ENCODE data around the gene AP5M1. TPM values are rescaled to one million over a fixed set of nuclear protein-coding genes. Genes with fewer than 3 reads are reported as not detected.
"Not testable (repeated sequence)": the region's sequence is repeated elsewhere in the genome, so short reads cannot be mapped to it uniquely, and the experiment has no call there.

The AP5M1 gene
- polyA plus RNA-seq, 1 donor, result 51.2 TPM

- 90% methylated on average over 1 of the region's 2 CpGs for WGBS (ENCODE audit: insufficient coverage, low lambda C conversion rate)
- Histone ChIP-seq H3K27me3 (ENCODE audit: control insufficient read depth, insufficient read depth, low read length) (no peaks in the 10 kb centered on the region), H3K4me1 (ENCODE audit: control insufficient read depth, insufficient read depth, low read length) (no peaks in the 10 kb centered on the region), H3K4me3 (ENCODE audit: low read length) (no peak overlapping the region), H3K27ac (ENCODE audit: low read length) (no peak overlapping the region), H3K36me3 (ENCODE audit: control insufficient read depth, insufficient read depth, low read length) (peaks cover 21% of the 10 kb centered on the region), H3K9me3 (ENCODE audit: control insufficient read depth, low read depth, low read length) (no peaks in the 10 kb centered on the region)
- no peak for DNase-seq
Observed at GRCh38 chr14:57246933-57247657, 21.7 kb upstream of the AP5M1 start.

DNA sequence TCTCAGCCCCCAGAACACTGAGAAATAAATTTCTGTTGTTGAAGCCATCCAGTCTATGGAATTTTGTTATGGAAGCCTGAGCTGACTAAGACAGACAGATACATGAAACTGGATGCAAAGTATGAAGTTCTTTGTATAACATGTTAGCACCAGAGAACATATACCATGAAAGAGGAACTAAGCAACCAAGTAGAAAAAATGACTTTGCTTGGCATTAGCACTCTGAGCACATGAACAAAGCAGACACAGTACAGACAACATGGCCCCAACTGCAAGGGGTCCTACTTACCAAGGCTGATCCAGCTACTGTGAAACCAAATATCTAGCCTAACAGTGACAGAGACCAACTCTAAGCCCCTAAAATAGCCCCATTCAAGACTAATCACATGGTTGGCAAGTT is 13.9 kb upstream of the AP5M1 start:
- no peak for DNase-seq
- Histone ChIP-seq H3K4me3 (ENCODE audit: low read length) (no peak overlapping the region), H3K27ac (ENCODE audit: low read length) (no peak overlapping the region), H3K4me1 (ENCODE audit: control insufficient read depth, insufficient read depth, low read length) (no peaks in the 10 kb centered on the region), H3K36me3 (ENCODE audit: control insufficient read depth, insufficient read depth, low read length) (peaks cover 7% of the 10 kb centered on the region), H3K27me3 (ENCODE audit: control insufficient read depth, insufficient read depth, low read length) (no peaks in the 10 kb centered on the region), H3K9me3 (ENCODE audit: control insufficient read depth, low read depth, low read length) (no peaks in the 10 kb centered on the region)

DNA sequence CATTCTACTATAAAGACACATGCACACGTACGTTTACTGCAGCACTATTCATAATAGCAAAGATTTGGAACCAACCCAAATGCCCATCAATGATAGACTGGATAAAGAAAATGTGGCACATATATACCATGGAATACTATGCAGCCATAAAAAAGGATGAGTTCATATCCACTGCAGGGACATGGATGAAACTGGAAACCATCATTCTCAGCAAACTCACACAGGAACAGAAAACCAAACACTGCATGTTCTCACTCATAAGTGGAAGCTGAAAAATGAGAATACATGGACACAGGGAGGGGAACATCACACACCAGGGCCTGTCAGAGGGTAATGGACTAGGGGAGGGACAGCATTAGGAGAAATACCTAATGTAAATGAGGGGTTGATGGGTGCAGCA is 10.6 kb upstream of the AP5M1 start:
- not testable (repeated sequence) for DNase-seq; H3K27me3 ChIP-seq (ENCODE audit: control insufficient read depth, insufficient read depth, low read length); H3K4me3 ChIP-seq (ENCODE audit: low read length); H3K27ac ChIP-seq (ENCODE audit: low read length); H3K9me3 ChIP-seq (ENCODE audit: control insufficient read depth, low read depth, low read length); H3K36me3 ChIP-seq (ENCODE audit: control insufficient read depth, insufficient read depth, low read length); H3K4me1 ChIP-seq (ENCODE audit: control insufficient read depth, insufficient read depth, low read length)
- WGBS (ENCODE audit: insufficient coverage, low lambda C conversion rate), result no CpG with 5 or more reads among the region's 2 CpGs

- H3K27me3 ChIP-seq (ENCODE audit: control insufficient read depth, insufficient read depth, low read length), result no peaks in the 10 kb centered on the region
- no peaks in the 10 kb centered on the region for H3K9me3 ChIP-seq (ENCODE audit: control insufficient read depth, low read depth, low read length)
- DNase-seq, result no peak
- H3K4me3 ChIP-seq (ENCODE audit: low read length), result no peak overlapping the region
- WGBS (ENCODE audit: insufficient coverage, low lambda C conversion rate), result no CpG with 5 or more reads among the region's 1 CpG
- H3K36me3 ChIP-seq (ENCODE audit: control insufficient read depth, insufficient read depth, low read length), result peaks cover 7% of the 10 kb centered on the region
- H3K4me1 ChIP-seq (ENCODE audit: control insufficient read depth, insufficient read depth, low read length), result no peaks in the 10 kb centered on the region
- no peak overlapping the region for H3K27ac ChIP-seq (ENCODE audit: low read length)
Observed at GRCh38 chr14:57259672-57260071, 9.1 kb upstream of the AP5M1 start.

DNA sequence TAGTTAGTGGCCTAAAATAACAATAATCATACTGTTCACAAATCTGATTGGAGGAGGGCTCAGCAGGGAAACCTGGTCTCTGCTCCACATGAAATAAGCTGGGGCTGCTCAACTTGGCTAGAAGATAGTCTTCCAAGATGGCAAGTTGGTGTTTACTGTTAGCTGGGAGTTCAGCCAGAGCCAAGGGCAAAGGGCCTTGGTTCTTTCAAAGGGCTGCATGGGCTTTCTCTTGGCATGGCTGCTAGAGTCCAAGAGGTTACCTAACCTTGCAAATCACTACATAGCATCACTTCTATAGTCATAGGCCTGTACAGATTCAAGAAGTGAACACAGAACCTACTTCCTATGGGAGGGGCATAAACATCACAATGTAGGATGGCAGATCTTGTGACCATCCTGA is 7.2 kb upstream of the AP5M1 start:
- H3K36me3 ChIP-seq (ENCODE audit: control insufficient read depth, insufficient read depth, low read length), result peaks cover 3% of the 10 kb centered on the region
- no peak overlapping the region for H3K27ac ChIP-seq (ENCODE audit: low read length)
- no peak for DNase-seq
- H3K4me1 ChIP-seq (ENCODE audit: control insufficient read depth, insufficient read depth, low read length), result peaks cover 8% of the 10 kb centered on the region
- no peak overlapping the region for H3K4me3 ChIP-seq (ENCODE audit: low read length)
- no peaks in the 10 kb centered on the region for H3K9me3 ChIP-seq (ENCODE audit: control insufficient read depth, low read depth, low read length)
- no peaks in the 10 kb centered on the region for H3K27me3 ChIP-seq (ENCODE audit: control insufficient read depth, insufficient read depth, low read length)

- no peak for DNase-seq
- H3K36me3 ChIP-seq (ENCODE audit: control insufficient read depth, insufficient read depth, low read length), result peaks cover 2% of the 10 kb centered on the region
- no peak overlapping the region for H3K4me3 ChIP-seq (ENCODE audit: low read length)
- H3K27ac ChIP-seq (ENCODE audit: low read length), result no peak overlapping the region
- H3K4me1 ChIP-seq (ENCODE audit: control insufficient read depth, insufficient read depth, low read length), result peaks cover 8% of the 10 kb centered on the region
- no peaks in the 10 kb centered on the region for H3K27me3 ChIP-seq (ENCODE audit: control insufficient read depth, insufficient read depth, low read length)
- no peaks in the 10 kb centered on the region for H3K9me3 ChIP-seq (ENCODE audit: control insufficient read depth, low read depth, low read length)
Observed at GRCh38 chr14:57262117-57262516, 6.7 kb upstream of the AP5M1 start.

DNA sequence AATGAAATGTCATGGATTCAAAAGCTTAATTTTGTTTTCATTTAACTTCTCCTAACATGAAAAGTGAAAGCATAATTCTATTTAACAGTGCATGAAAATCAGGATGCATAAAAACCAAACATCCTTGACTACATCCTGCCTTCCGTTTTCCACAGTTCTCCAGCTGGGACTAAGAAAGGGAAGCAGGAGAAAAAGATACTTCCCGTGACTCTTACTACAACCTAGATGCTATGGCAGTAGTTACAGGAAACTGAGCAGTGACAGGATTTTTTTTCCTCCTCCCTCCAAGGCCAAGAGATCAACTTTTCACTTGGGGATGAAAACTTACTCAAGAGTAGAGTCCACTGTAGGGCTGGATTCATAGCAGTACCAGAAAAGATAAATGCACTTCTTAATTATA is 2.7 kb upstream of the AP5M1 start:
- peak; percentile 7 to 47 for DNase-seq
- no peaks in the 10 kb centered on the region for H3K9me3 ChIP-seq (ENCODE audit: control insufficient read depth, low read depth, low read length)
- H3K36me3 ChIP-seq (ENCODE audit: control insufficient read depth, insufficient read depth, low read length), result peaks cover 2% of the 10 kb centered on the region
- peaks cover 8% of the 10 kb centered on the region for H3K4me1 ChIP-seq (ENCODE audit: control insufficient read depth, insufficient read depth, low read length)
- H3K27ac ChIP-seq (ENCODE audit: low read length), result peak overlapping the region; percentile 43
- H3K4me3 ChIP-seq (ENCODE audit: low read length), result no peak overlapping the region
- WGBS (ENCODE audit: insufficient coverage, low lambda C conversion rate), result 80% methylated on average over 1 of the region's 2 CpGs
- no peaks in the 10 kb centered on the region for H3K27me3 ChIP-seq (ENCODE audit: control insufficient read depth, insufficient read depth, low read length)

DNA sequence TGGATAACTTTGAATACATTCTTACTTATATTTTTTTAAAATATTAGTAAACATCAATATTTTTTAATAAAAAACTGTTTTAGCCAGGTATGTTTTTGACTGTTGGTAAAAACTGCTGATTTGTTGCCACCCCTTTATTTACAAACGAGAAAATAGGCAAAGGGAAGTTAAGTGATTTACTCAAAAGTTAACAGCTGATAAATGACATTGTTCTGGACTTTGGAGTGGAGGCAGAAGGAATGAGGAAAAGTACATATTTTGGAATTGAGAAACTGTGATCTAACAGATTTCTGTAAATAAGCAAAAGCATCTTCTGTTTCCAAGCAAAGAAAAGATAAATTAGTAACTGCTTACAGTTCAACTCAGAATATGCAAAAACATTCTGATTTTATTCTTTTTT is 4.5 kb downstream of the AP5M1 start:
- 0% methylated on average over 1 of the region's 1 CpG for WGBS (ENCODE audit: insufficient coverage, low lambda C conversion rate)
- Histone ChIP-seq H3K9me3 (ENCODE audit: control insufficient read depth, low read depth, low read length) (peaks cover 3% of the 10 kb centered on the region), H3K27ac (ENCODE audit: low read length) (peak overlapping the region; percentile 5), H3K4me1 (ENCODE audit: control insufficient read depth, insufficient read depth, low read length) (no peaks in the 10 kb centered on the region), H3K4me3 (ENCODE audit: low read length) (no peak overlapping the region), H3K27me3 (ENCODE audit: control insufficient read depth, insufficient read depth, low read length) (no peaks in the 10 kb centered on the region), H3K36me3 (ENCODE audit: control insufficient read depth, insufficient read depth, low read length) (peaks cover 12% of the 10 kb centered on the region)
- peak in 1 of 2 donors; percentile 11 for DNase-seq

- Histone ChIP-seq H3K27me3 (ENCODE audit: control insufficient read depth, insufficient read depth, low read length) (no peaks in the 10 kb centered on the region), H3K4me1 (ENCODE audit: control insufficient read depth, insufficient read depth, low read length) (no peaks in the 10 kb centered on the region), H3K9me3 (ENCODE audit: control insufficient read depth, low read depth, low read length) (peaks cover 3% of the 10 kb centered on the region), H3K4me3 (ENCODE audit: low read length) (no peak overlapping the region), H3K27ac (ENCODE audit: low read length) (no peak overlapping the region), H3K36me3 (ENCODE audit: control insufficient read depth, insufficient read depth, low read length) (peaks cover 17% of the 10 kb centered on the region)
- no peak for DNase-seq
- 89% methylated on average over 1 of the region's 2 CpGs for WGBS (ENCODE audit: insufficient coverage, low lambda C conversion rate)
Observed at GRCh38 chr14:57274551-57274950, 5.8 kb downstream of the AP5M1 start.

DNA sequence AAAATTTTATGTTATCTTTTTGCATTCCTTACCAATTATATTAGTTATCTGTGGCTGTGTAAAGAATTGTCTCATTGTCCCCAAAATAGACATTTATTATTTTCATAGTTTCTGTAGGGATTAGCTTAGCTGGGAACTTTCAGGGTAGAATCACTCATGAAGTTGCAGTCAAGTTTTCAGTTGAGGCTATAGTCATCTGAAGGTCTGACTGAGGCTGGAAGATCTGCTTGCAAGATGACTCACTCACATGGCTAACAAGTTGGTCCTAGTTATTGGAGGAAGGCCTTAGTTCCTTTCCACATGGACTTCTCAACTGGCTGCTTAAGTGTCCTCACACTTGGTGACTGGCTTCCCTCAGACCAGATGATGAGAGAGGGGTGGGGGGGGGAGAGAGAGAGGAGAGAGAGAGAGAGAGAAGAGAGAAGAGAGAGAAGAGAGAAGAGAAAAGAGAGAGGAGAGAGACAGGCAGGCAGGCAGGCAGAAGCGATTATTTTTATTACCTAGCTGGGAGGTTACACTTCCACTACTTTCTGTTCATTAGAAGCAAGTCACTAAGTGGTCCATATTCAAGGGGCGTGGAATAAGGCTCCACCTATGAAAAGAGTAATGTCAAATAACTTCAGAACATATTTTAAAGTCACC is 6.4 kb downstream of the AP5M1 start:
- Histone ChIP-seq H3K27ac (ENCODE audit: low read length) (no peak overlapping the region), H3K27me3 (ENCODE audit: control insufficient read depth, insufficient read depth, low read length) (no peaks in the 10 kb centered on the region), H3K9me3 (ENCODE audit: control insufficient read depth, low read depth, low read length) (peaks cover 3% of the 10 kb centered on the region), H3K4me1 (ENCODE audit: control insufficient read depth, insufficient read depth, low read length) (no peaks in the 10 kb centered on the region), H3K36me3 (ENCODE audit: control insufficient read depth, insufficient read depth, low read length) (peaks cover 18% of the 10 kb centered on the region), H3K4me3 (ENCODE audit: low read length) (no peak overlapping the region)
- DNase-seq, result no peak
- 67% methylated on average over 1 of the region's 2 CpGs for WGBS (ENCODE audit: insufficient coverage, low lambda C conversion rate)

GRCh38 chr14:57277062-57277461 is 8.3 kb downstream of the AP5M1 start:
- Histone ChIP-seq H3K4me1 (ENCODE audit: control insufficient read depth, insufficient read depth, low read length) (no peaks in the 10 kb centered on the region), H3K9me3 (ENCODE audit: control insufficient read depth, low read depth, low read length) (peaks cover 3% of the 10 kb centered on the region), H3K4me3 (ENCODE audit: low read length) (no peak overlapping the region), H3K27ac (ENCODE audit: low read length) (no peak overlapping the region), H3K36me3 (ENCODE audit: control insufficient read depth, insufficient read depth, low read length) (peaks cover 27% of the 10 kb centered on the region), H3K27me3 (ENCODE audit: control insufficient read depth, insufficient read depth, low read length) (no peaks in the 10 kb centered on the region)
- DNase-seq, result no peak
- WGBS (ENCODE audit: insufficient coverage, low lambda C conversion rate), result no CpG with 5 or more reads among the region's 3 CpGs

Measured in large intestine (tissue), 3 donors.